Kidney epithelial cell (primary cell): Measurements from ENCODE around the gene LMNB1. TPM values are rescaled to one million over a fixed set of nuclear protein-coding genes. Genes with fewer than 3 reads are reported as not detected.
"Not testable (repeated sequence)": the region's sequence is repeated elsewhere in the genome, so short reads cannot be mapped to it uniquely, and the experiment has no call there.

ENCODE experiments used
- DNase-seq: peaks from one replicate; pipeline ENCODE4 v3.0.0-alpha.2; 2010; ENCODE audit warnings: low read depth
- H3K27me3 ChIP-seq: 2 replicates; pipeline ENCODE4 v1.6.0; 2011; ENCODE audit warnings: low read length; ENCODE audit not compliant: control insufficient read depth, insufficient read depth
- H3K36me3 ChIP-seq: 2 replicates; pipeline ENCODE4 v1.5.1; 2011; ENCODE audit warnings: low read length; ENCODE audit not compliant: control insufficient read depth, insufficient read depth
- H3K4me3 ChIP-seq: 2 replicates; pipeline ENCODE4 v1.5.1; 2011; ENCODE audit warnings: low read depth, mild to moderate bottlenecking, control low read depth, low read length
- CTCF ChIP-seq: IDR thresholded peaks from 2 replicates; pipeline ENCODE4 v1.5.1; 2011; ENCODE audit warnings: mild to moderate bottlenecking, moderate library complexity, low read length, control low read depth, inconsistent platforms; ENCODE audit not compliant: insufficient read depth, poor library complexity, severe bottlenecking
- total RNA-seq: library from RNA; depleted of rRNA; stranded (reverse); fragments of >200 nt; gene quantifications from 2 replicates; pipeline ENCODE4 v1.2.3, GENCODE V29; 2015

The LMNB1 gene
- total RNA-seq, 1 donor from 2014 or later, result 39.1 TPM

- DNase-seq, result no peak
- no peaks in the 10 kb centered on the region for H3K27me3 ChIP-seq
- peak; percentile 42 for TF ChIP-seq CTCF
- H3K36me3 ChIP-seq, result peaks cover 3% of the 10 kb centered on the region
- H3K4me3 ChIP-seq, result no peak overlapping the region
Observed at GRCh38 chr5:126808521-126808988, 31.6 kb downstream of the LMNB1 start.

- TF ChIP-seq CTCF, result no peak
- Histone ChIP-seq H3K4me3 (no peak overlapping the region), H3K36me3 (peaks cover 3% of the 10 kb centered on the region), H3K27me3 (no peaks in the 10 kb centered on the region)
- DNase-seq, result no peak
Observed at GRCh38 chr5:126809916-126810315, 33.0 kb downstream of the LMNB1 start.

GRCh38 chr5:126810596-126811380, 33.9 kb downstream of the LMNB1 start:
- H3K4me3 ChIP-seq, result no peak overlapping the region
- DNase-seq, result no peak
- no peak for TF ChIP-seq CTCF
- H3K27me3 ChIP-seq, result no peaks in the 10 kb centered on the region
- peaks cover 3% of the 10 kb centered on the region for H3K36me3 ChIP-seq

- TF ChIP-seq CTCF, result no peak
- Histone ChIP-seq H3K27me3 (no peaks in the 10 kb centered on the region), H3K4me3 (no peak overlapping the region), H3K36me3 (peaks cover 3% of the 10 kb centered on the region)
- DNase-seq, result no peak
Observed at GRCh38 chr5:126811515-126812198, 34.7 kb downstream of the LMNB1 start.

- TF ChIP-seq CTCF, result no peak
- no peak for DNase-seq
- peaks cover 3% of the 10 kb centered on the region for H3K36me3 ChIP-seq
- no peaks in the 10 kb centered on the region for H3K27me3 ChIP-seq
- H3K4me3 ChIP-seq, result no peak overlapping the region
Observed at GRCh38 chr5:126812199-126812570, 35.2 kb downstream of the LMNB1 start.

GRCh38 chr5:126813799-126814198, 36.9 kb downstream of the LMNB1 start:
- H3K36me3 ChIP-seq, DNase-seq, H3K4me3 ChIP-seq, H3K27me3 ChIP-seq: not testable (repeated sequence)
